ENCODE results near the gene PRPF8. TPM values are rescaled to one million over a fixed set of nuclear protein-coding genes. Genes with fewer than 3 reads are reported as not detected.

The PRPF8 gene
- total and polyA plus RNA-seq, 2 of the 13 experiments (the other 11 are each of a cell fraction or from before 2014, with no cell fraction given), result 112 to 179 TPM

DNA sequence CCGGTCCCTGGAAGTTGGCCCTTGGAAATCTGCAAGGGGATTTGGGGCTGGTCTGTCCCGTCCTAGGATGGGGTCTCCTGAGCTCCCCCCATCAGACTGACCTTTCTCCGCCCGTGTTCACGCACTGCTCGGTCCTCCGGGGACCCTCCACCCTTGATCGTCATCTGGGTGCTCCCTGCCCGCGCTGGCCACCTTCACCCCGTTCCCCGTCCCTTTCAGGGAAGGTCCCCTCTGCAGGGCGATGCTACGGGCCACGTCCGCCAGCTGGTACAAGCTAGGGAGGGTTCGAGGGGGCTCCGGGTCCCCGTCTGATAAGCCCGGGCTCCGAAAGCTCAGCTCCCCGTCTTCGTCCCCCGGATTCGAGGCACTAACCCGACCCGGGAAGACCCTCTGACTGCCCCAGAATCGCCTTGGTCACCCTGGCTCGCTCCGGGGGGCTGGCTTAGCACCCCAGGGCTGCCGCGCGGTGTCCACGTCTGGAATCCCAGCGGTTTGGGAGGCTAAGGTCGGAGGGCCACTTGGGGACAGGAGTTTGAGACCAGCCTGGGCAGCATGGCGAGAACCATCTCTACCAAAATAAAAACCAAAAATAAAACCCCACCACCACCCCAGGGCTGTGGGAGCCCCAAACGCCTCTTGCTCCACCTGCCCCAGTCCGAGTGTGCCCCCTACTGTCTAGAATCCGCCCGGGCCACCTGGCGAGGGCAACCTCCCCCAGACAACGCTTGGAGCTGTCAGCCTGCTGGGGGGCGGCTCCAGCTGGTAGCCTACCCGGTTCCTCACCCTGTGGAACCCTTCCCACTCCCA, 55.0 kb downstream of the PRPF8 start (continued):
- TF ChIP-seq, protein P1, sequence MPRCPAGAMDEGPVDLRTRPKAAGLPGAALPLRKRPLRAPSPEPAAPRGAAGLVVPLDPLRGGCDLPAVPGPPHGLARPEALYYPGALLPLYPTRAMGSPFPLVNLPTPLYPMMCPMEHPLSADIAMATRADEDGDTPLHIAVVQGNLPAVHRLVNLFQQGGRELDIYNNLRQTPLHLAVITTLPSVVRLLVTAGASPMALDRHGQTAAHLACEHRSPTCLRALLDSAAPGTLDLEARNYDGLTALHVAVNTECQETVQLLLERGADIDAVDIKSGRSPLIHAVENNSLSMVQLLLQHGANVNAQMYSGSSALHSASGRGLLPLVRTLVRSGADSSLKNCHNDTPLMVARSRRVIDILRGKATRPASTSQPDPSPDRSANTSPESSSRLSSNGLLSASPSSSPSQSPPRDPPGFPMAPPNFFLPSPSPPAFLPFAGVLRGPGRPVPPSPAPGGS (CRISPR knock-in tag; IDR thresholded peaks at IDR 0.05), result no peak
- TF ChIP-seq, protein P2, sequence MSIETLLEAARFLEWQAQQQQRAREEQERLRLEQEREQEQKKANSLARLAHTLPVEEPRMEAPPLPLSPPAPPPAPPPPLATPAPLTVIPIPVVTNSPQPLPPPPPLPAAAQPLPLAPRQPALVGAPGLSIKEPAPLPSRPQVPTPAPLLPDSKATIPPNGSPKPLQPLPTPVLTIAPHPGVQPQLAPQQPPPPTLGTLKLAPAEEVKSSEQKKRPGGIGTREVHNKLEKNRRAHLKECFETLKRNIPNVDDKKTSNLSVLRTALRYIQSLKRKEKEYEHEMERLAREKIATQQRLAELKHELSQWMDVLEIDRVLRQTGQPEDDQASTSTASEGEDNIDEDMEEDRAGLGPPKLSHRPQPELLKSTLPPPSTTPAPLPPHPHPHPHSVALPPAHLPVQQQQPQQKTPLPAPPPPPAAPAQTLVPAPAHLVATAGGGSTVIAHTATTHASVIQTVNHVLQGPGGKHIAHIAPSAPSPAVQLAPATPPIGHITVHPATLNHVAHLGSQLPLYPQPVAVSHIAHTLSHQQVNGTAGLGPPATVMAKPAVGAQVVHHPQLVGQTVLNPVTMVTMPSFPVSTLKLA (IDR thresholded peaks at IDR 0.05), result no peak
- TF ChIP-seq, protein P3, sequence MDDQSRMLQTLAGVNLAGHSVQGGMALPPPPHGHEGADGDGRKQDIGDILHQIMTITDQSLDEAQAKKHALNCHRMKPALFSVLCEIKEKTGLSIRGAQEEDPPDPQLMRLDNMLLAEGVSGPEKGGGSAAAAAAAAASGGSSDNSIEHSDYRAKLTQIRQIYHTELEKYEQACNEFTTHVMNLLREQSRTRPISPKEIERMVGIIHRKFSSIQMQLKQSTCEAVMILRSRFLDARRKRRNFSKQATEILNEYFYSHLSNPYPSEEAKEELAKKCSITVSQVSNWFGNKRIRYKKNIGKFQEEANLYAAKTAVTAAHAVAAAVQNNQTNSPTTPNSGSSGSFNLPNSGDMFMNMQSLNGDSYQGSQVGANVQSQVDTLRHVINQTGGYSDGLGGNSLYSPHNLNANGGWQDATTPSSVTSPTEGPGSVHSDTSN (CRISPR knock-in tag; IDR thresholded peaks at IDR 0.05; ENCODE audit: borderline replicate concordance), result no peak
- TF ChIP-seq MAZ (IDR thresholded peaks at IDR 0.05; ENCODE audit: borderline replicate concordance, low read depth, low read length) (no peak), MAZ (CRISPR knock-in tag; IDR thresholded peaks at IDR 0.05; ENCODE audit: low read depth) (no peak), ZNF230 (CRISPR knock-in tag; IDR thresholded peaks at IDR 0.05) (no peak), RFXAP (CRISPR knock-in tag; IDR thresholded peaks at IDR 0.05; ENCODE audit: borderline replicate concordance) (no peak), TARDBP (CRISPR knock-in tag; IDR thresholded peaks at IDR 0.05) (no peak), ZNF430 (CRISPR knock-in tag; IDR thresholded peaks at IDR 0.05) (peak; percentile 43; the same call in 1 of the 2 replicates), ZNF121 (CRISPR knock-in tag; IDR thresholded peaks at IDR 0.05) (no peak), ZNF713 (CRISPR knock-in tag; IDR thresholded peaks at IDR 0.05) (no peak), POLR2AphosphoS2 (IDR thresholded peaks at IDR 0.05; ENCODE audit: low read depth, low read length) (no peak), TEAD3 (CRISPR knock-in tag; optimal IDR thresholded peaks at IDR 0.05; ENCODE audit: borderline replicate concordance) (peak; percentile 74), ZNF383 (CRISPR knock-in tag; IDR thresholded peaks at IDR 0.05; ENCODE audit: borderline replicate concordance) (no peak)
- TF ChIP-seq, protein P4, sequence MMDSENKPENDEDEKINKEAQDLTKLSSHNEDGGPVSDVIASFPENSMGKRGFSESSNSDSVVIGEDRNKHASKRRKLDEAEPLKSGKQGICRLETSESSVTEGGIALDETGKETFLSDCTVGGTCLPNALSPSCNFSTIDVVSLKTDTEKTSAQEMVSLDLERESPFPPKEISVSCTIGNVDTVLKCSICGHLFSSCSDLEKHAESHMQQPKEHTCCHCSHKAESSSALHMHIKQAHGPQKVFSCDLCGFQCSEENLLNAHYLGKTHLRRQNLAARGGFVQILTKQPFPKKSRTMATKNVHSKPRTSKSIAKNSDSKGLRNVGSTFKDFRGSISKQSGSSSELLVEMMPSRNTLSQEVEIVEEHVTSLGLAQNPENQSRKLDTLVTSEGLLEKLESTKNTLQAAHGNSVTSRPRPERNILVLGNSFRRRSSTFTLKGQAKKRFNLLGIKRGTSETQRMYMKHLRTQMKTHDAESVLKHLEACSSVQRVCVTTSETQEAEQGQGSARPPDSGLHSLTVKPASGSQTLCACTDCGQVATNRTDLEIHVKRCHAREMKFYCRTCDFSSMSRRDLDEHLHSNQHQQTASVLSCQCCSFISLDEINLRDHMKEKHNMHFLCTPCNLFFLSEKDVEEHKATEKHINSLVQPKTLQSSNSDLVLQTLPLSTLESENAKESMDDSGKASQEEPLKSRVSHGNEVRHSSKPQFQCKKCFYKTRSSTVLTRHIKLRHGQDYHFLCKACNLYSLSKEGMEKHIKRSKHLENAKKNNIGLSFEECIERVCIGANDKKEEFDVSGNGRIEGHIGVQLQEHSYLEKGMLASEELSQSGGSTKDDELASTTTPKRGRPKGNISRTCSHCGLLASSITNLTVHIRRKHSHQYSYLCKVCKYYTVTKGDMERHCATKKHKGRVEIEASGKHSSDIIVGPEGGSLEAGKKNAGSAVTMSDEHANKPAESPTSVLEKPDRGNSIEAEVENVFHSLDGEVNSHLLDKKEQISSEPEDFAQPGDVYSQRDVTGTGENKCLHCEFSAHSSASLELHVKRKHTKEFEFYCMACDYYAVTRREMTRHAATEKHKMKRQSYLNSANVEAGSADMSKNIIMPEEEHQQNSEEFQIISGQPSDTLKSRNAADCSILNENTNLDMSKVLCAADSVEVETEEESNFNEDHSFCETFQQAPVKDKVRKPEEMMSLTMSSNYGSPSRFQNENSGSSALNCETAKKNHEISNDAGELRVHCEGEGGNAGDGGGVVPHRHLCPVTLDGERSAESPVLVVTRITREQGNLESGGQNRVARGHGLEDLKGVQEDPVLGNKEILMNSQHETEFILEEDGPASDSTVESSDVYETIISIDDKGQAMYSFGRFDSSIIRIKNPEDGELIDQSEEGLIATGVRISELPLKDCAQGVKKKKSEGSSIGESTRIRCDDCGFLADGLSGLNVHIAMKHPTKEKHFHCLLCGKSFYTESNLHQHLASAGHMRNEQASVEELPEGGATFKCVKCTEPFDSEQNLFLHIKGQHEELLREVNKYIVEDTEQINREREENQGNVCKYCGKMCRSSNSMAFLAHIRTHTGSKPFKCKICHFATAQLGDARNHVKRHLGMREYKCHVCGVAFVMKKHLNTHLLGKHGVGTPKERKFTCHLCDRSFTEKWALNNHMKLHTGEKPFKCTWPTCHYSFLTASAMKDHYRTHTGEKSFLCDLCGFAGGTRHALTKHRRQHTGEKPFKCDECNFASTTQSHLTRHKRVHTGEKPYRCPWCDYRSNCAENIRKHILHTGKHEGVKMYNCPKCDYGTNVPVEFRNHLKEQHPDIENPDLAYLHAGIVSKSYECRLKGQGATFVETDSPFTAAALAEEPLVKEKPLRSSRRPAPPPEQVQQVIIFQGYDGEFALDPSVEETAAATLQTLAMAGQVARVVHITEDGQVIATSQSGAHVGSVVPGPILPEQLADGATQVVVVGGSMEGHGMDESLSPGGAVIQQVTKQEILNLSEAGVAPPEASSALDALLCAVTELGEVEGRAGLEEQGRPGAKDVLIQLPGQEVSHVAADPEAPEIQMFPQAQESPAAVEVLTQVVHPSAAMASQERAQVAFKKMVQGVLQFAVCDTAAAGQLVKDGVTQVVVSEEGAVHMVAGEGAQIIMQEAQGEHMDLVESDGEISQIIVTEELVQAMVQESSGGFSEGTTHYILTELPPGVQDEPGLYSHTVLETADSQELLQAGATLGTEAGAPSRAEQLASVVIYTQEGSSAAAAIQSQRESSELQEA (CRISPR knock-in tag; IDR thresholded peaks at IDR 0.05; ENCODE audit: not compliant biosample characterization), result peak; percentile 47
- TF ChIP-seq, protein P5, sequence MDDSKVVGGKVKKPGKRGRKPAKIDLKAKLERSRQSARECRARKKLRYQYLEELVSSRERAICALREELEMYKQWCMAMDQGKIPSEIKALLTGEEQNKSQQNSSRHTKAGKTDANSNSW (CRISPR knock-in tag; IDR thresholded peaks at IDR 0.05; ENCODE audit: borderline replicate concordance), result 0 out of 2 replicates have a peak, but pooled peaks have one; percentile 79
